ENCODE results near the gene TAMALIN. TPM values are rescaled to one million over a fixed set of nuclear protein-coding genes. Genes with fewer than 3 reads are reported as not detected.

TAMALIN gene
- total RNA-seq, 2 experiments from 2014 or later = 495 to 525 TPM

DNA sequence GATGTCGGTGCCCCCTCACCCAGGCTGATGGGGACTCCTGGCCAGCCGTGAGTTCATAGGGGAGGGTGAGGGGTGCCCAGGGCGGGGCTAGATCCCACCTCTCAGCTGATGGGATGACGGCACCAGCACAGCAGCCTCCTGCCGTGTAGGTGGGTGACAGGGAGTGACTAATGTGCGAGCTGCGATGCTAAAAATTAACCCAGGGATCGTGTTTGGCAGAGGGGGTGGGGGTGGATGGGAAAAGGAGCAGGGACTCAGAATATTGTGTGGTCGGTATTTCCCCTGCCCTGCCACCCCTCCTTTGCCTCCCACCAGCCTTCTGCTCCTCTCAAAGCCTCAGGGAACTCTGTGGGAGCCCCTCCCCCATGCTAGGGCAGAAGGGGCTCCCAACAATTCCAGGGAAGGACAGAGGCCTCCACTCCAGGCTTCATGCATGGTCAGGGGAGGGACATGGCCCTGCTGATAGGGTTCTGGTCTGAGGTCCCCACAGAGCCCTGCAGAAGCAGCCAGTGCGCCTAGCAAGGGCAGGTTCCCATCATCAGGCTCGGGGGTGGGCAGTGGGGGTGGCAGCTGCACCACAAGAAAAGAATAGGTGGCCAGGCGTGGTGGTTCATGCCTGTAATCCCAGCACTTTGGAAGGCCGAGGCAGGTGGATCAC is 12.5 kb downstream of the TAMALIN start:
- CTCF ChIA-PET = interaction anchor here (7.4 to 9.5 kb wide), 2 partner anchors 12 to 24 kb away, joined by 164 to 184 read pairs; partner anchors contain the start of gene TAMALIN
- peak overlapping the region; percentile 5 for H3K27ac Mint-ChIP-seq
- H3K9me3 ChIP-seq (ENCODE audit: control insufficient read depth in 1 of 2, insufficient read depth in 1 of 2, low read length in 2 of 2) = no peaks in the 10 kb centered on the region
- H3K4me1 Mint-ChIP-seq (ENCODE audit: low read depth) = peaks cover 18% of the 10 kb centered on the region
- H3K4me3 Mint-ChIP-seq = no peak overlapping the region
- H3K4me3 ChIP-seq (ENCODE audit: low read length) = no peak overlapping the region
- POLR2A ChIA-PET = interaction anchor here (1.3 to 8.2 kb wide), 3 partner anchors 11 to 26 kb away, joined by 4 to 73 read pairs (median 7); partner anchors contain the start of gene TAMALIN
- DNase-seq (peak in 1 of 14 experiments; percentile 32), ATAC-seq (ENCODE audit: poor library complexity) (no peak)
- no peaks in the 10 kb centered on the region for H3K9me3 Mint-ChIP-seq
- H3K36me3 ChIP-seq (ENCODE audit: insufficient read depth, low read length) = peaks cover 5% of the 10 kb centered on the region
- TF ChIP-seq, protein P1, sequence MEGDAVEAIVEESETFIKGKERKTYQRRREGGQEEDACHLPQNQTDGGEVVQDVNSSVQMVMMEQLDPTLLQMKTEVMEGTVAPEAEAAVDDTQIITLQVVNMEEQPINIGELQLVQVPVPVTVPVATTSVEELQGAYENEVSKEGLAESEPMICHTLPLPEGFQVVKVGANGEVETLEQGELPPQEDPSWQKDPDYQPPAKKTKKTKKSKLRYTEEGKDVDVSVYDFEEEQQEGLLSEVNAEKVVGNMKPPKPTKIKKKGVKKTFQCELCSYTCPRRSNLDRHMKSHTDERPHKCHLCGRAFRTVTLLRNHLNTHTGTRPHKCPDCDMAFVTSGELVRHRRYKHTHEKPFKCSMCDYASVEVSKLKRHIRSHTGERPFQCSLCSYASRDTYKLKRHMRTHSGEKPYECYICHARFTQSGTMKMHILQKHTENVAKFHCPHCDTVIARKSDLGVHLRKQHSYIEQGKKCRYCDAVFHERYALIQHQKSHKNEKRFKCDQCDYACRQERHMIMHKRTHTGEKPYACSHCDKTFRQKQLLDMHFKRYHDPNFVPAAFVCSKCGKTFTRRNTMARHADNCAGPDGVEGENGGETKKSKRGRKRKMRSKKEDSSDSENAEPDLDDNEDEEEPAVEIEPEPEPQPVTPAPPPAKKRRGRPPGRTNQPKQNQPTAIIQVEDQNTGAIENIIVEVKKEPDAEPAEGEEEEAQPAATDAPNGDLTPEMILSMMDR (IDR thresholded peaks at IDR 0.05) = no peak
- no peaks in the 10 kb centered on the region for H3K27me3 Mint-ChIP-seq
- H3K4me1 ChIP-seq (ENCODE audit: insufficient read depth, low read length) = peaks cover 28% of the 10 kb centered on the region
- no peak overlapping the region for H3K27ac ChIP-seq (ENCODE audit: low read depth in 1 of 2, low read length in 2 of 2)
- H3K27me3 ChIP-seq (ENCODE audit: control insufficient read depth in 1 of 2, insufficient read depth in 2 of 2, low read length in 2 of 2) = no peaks in the 10 kb centered on the region
- intact Hi-C loops (cut with DNase I, micrococcal nuclease) = no loop called here
- H3K36me3 Mint-ChIP-seq (ENCODE audit: low read depth) = peaks cover 19% of the 10 kb centered on the region

DNA sequence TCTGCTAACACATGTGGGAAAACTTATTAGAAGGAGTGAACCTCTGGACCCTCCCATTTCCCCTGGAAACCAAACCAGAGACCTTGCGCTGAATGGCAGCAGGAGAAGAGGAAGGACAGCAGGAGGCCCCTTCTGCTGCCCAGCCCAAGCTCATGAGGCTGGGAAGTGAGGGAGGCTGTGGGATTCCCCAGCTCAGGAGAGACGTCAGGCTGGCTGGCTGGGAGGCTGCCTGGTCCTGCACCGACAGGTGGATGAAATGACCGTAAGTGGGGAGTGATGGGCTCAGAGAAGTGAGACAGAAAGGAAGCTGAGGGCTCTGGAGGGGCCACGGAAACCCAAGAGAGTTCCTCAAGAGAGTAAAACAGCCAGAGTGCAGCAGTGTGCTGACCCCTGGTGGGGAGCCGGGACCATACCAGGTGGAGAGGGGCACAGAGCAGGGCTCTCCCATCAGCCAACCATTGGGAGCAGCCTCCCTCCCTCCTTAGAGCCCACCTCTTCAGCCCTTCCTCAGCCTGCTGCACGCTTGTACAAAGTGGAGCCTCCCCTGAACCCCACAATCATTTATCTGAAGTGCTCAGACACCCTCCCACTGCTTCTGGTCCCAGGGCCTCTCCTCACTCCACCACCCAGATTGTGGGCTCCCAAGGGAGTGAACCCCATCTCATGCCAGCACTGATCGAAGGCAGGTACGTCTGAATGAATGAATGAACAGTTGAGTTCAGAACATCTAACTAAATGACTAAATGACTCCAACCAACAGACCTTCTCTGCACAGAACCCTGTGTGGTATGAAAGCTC is 14.0 kb downstream of the TAMALIN start:
- peaks cover 32% of the 10 kb centered on the region for H3K4me1 Mint-ChIP-seq (ENCODE audit: low read depth)
- no peak overlapping the region for H3K27ac ChIP-seq (ENCODE audit: low read depth in 1 of 2, low read length in 2 of 2)
- H3K9me3 ChIP-seq (ENCODE audit: control insufficient read depth in 1 of 2, insufficient read depth in 1 of 2, low read length in 2 of 2) = no peaks in the 10 kb centered on the region
- ChIA-PET CTCF (interaction anchor here (0.7 to 9.5 kb wide), 4 partner anchors 14 to 44 kb away, joined by 4 to 184 read pairs (median 126); partner anchors contain the start of gene TAMALIN), POLR2A (interaction anchor here (1.0 to 8.2 kb wide), 3 partner anchors 12 to 28 kb away, joined by 7 to 73 read pairs (median 7); partner anchors contain the start of gene TAMALIN)
- peaks cover 16% of the 10 kb centered on the region for H3K36me3 Mint-ChIP-seq (ENCODE audit: low read depth)
- TF ChIP-seq, protein P1 (IDR thresholded peaks at IDR 0.05) = peak; percentile 72
- ATAC-seq (ENCODE audit: poor library complexity) (peak; percentile 25), DNase-seq (peak; percentile 50 to 80 (median 60))
- H3K36me3 ChIP-seq (ENCODE audit: insufficient read depth, low read length) = no peaks in the 10 kb centered on the region
- no peak overlapping the region for H3K4me3 ChIP-seq (ENCODE audit: low read length)
- intact Hi-C loops (cut with DNase I, micrococcal nuclease) = loop anchor here (1.0 to 10.0 kb wide), 4 partner anchors 16 to 984 kb away; partner anchors contain the start of genes ACVR1B (in 1 of the 2) and EIF4B (in 1 of the 2)
- H3K9me3 Mint-ChIP-seq = no peaks in the 10 kb centered on the region
- H3K27me3 ChIP-seq (ENCODE audit: control insufficient read depth in 1 of 2, insufficient read depth in 2 of 2, low read length in 2 of 2) = no peaks in the 10 kb centered on the region
- no peaks in the 10 kb centered on the region for H3K27me3 Mint-ChIP-seq
- H3K27ac Mint-ChIP-seq = peak overlapping the region; percentile 5
- peak overlapping the region; percentile 60 for H3K4me3 Mint-ChIP-seq
- peaks cover 43% of the 10 kb centered on the region for H3K4me1 ChIP-seq (ENCODE audit: insufficient read depth, low read length)

DNA sequence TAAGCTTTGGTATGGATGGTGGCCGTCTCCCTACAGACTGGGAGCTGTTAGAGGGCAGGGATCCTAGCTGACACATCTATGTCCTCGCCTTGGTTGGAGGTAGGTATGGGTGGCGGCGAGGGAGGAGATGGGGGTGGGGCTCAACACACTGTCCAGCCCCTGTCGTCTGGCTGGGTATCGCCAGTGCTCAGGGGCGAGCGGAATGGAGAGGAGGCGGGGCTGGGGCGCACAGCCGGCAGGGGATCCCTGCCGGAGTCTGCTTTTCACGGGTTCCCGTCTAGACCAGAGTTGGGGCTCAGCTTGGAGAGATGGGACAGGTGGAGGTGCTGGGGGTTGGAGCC is 16.1 kb downstream of the TAMALIN start:
- Mint-ChIP-seq H3K36me3 (ENCODE audit: low read depth) (no peaks in the 10 kb centered on the region), H3K4me1 (ENCODE audit: low read depth) (peaks cover 39% of the 10 kb centered on the region), H3K27ac (peak overlapping the region; percentile 68), H3K27me3 (no peaks in the 10 kb centered on the region), H3K9me3 (no peaks in the 10 kb centered on the region), H3K4me3 (peak overlapping the region; percentile 82)
- ATAC-seq (ENCODE audit: poor library complexity) = no peak
- ChIA-PET CTCF (interaction anchor here (0.6 to 9.5 kb wide), 11 partner anchors 13 to 202 kb away, joined by 3 to 184 read pairs (median 14); partner anchors contain the start of genes ATG101, NR4A1, SMIM41 and TAMALIN), POLR2A (interaction anchor here (1.0 to 8.2 kb wide), 7 partner anchors 10 to 58 kb away, joined by 3 to 73 read pairs (median 10); partner anchors contain the start of genes ATG101, NR4A1 and TAMALIN)
- H3K36me3 ChIP-seq (ENCODE audit: insufficient read depth, low read length) = no peaks in the 10 kb centered on the region
- H3K4me3 ChIP-seq (ENCODE audit: low read length) = peak overlapping the region; percentile 54
- H3K27ac ChIP-seq (ENCODE audit: low read depth in 1 of 2, low read length in 2 of 2) = peak overlapping the region in 1 of 2 donors; percentile 52
- TF ChIP-seq, protein P1 (IDR thresholded peaks at IDR 0.05) = no peak
- H3K4me1 ChIP-seq (ENCODE audit: insufficient read depth, low read length) = peaks cover 46% of the 10 kb centered on the region
- no peaks in the 10 kb centered on the region for H3K9me3 ChIP-seq (ENCODE audit: control insufficient read depth in 1 of 2, insufficient read depth in 1 of 2, low read length in 2 of 2)
- H3K27me3 ChIP-seq (ENCODE audit: control insufficient read depth in 1 of 2, insufficient read depth in 2 of 2, low read length in 2 of 2) = no peaks in the 10 kb centered on the region
- DNase-seq = no peak
- intact Hi-C loops (cut with DNase I, micrococcal nuclease) = loop anchor here in 1 of 2 experiments (1.0 to 10.0 kb wide), 3 partner anchors 30 to 982 kb away; partner anchors contain the start of genes ACVR1B and EIF4B
